Fibroblast of lung (primary cell): Measurements from ENCODE around the gene DICER1. TPM values are rescaled to one million over a fixed set of nuclear protein-coding genes. Genes with fewer than 3 reads are reported as not detected.

Source experiments
- DNase-seq, 2 donors: peaks; one replicate each; pipeline versions ENCODE4 v3.0.0 to v3.0.0-alpha.2; 2010; ENCODE audit warnings: low read depth in 2 of 2
- H2AFZ ChIP-seq: 2 replicates; pipeline ENCODE4 v1.5.1; 2012; ENCODE audit warnings: low read length, control low read depth, inconsistent platforms
- H3K27ac ChIP-seq: 2 replicates; pipeline ENCODE4 v1.5.1; 2011; ENCODE audit warnings: low read length, control low read depth; ENCODE audit not compliant: insufficient read depth
- H3K27me3 ChIP-seq: 2 replicates; pipeline ENCODE4 v1.5.1; 2011; ENCODE audit warnings: mild to moderate bottlenecking, low read length; ENCODE audit not compliant: control insufficient read depth, insufficient read depth
- H3K36me3 ChIP-seq: 2 replicates; pipeline ENCODE4 v1.5.1; 2011; ENCODE audit warnings: low read length; ENCODE audit not compliant: control insufficient read depth, insufficient read depth
- H3K4me1 ChIP-seq: 2 replicates; pipeline ENCODE4 v1.5.1; 2011; ENCODE audit warnings: low read length; ENCODE audit not compliant: control insufficient read depth, insufficient read depth; ENCODE audit errors: extremely low read depth
- H3K4me2 ChIP-seq: 2 replicates; pipeline ENCODE4 v1.5.1; 2011; ENCODE audit warnings: low read length, control low read depth; ENCODE audit not compliant: insufficient read depth; ENCODE audit errors: extremely low read depth
- H3K4me3 ChIP-seq, 4 experiments: fragments of 200-600 bp in 1 of 4; sonication (generic) in 1 of 4; replicated peaks in 1 of 4; 2 replicates each; pipeline ENCODE4 v1.5.1; 2011 to 2016; ENCODE audit warnings: low read length in 4 of 4, low read depth in 3 of 4, mild to moderate bottlenecking in 3 of 4, control low read depth in 2 of 4, inconsistent platforms in 1 of 4, mixed read lengths in 1 of 4; ENCODE audit not compliant: insufficient read depth in 1 of 4; ENCODE audit errors: control extremely low read depth in 1 of 4
- H3K79me2 ChIP-seq: 2 replicates; pipeline ENCODE4 v1.5.1; 2012; ENCODE audit warnings: mild to moderate bottlenecking, low read length, inconsistent platforms; ENCODE audit not compliant: control insufficient read depth, insufficient read depth
- H3K9ac ChIP-seq: 2 replicates; pipeline ENCODE4 v1.5.1; 2011; ENCODE audit warnings: mild to moderate bottlenecking, low read length, control low read depth; ENCODE audit not compliant: insufficient read depth
- H3K9me3 ChIP-seq: 2 replicates; pipeline ENCODE4 v1.5.1; 2012; ENCODE audit warnings: low read depth, low read length; ENCODE audit not compliant: control insufficient read depth, insufficient read depth
- H4K20me1 ChIP-seq: 2 replicates; pipeline ENCODE4 v1.5.1; 2011; ENCODE audit warnings: low read length; ENCODE audit not compliant: control insufficient read depth, insufficient read depth; ENCODE audit errors: extremely low read depth
- EZH2 ChIP-seq: IDR thresholded peaks from 2 replicates; pipeline ENCODE4 v1.5.1; 2012; ENCODE audit warnings: low read length, control low read depth, mild to moderate bottlenecking; ENCODE audit errors: missing control alignments
- polyA plus RNA-seq, 2 donors: library from polyadenylated mRNA; depleted of rRNA in 1 of 2; stranded (reverse) in 1 of 2; unstranded in 1 of 2; fragments of >200 nt; gene quantifications; 2 replicates each; pipeline ENCODE4 v1.2.1, GENCODE V29; 2011 to 2012; ENCODE audit warnings: missing spikeins in 1 of 2
- total RNA-seq: library from RNA; depleted of rRNA; stranded (reverse); fragments of >200 nt; gene quantifications from 2 replicates; pipeline ENCODE4 v1.2.1, GENCODE V29; 2014
- TF ChIP-seq, protein P1 (sequence below), 2 donors: IDR thresholded peaks in 1 of 2; conservative IDR thresholded peaks in 1 of 2; 1 replicate in 1 of 2; 2 replicates in 1 of 2; pipeline ENCODE4 v1.5.1; 2011 to 2012; ENCODE audit warnings: low read length in 2 of 2, control low read depth in 1 of 2, inconsistent platforms in 1 of 2, low read depth in 1 of 2, mild to moderate bottlenecking in 1 of 2

The DICER1 gene
- total and polyA plus RNA-seq, 2 donors (not counting 1 experiment from before 2014, with no cell fraction given), result 20.3 to 28.7 TPM

GRCh38 chr14:95064734-95065133 is 92.6 kb downstream of the DICER1 start:
- H4K20me1 ChIP-seq, result no peaks in the 10 kb centered on the region
- H3K9me3 ChIP-seq, result no peaks in the 10 kb centered on the region
- H3K79me2 ChIP-seq, result no peaks in the 10 kb centered on the region
- no peak overlapping the region for H3K4me2 ChIP-seq
- H3K36me3 ChIP-seq, result no peaks in the 10 kb centered on the region
- H3K4me1 ChIP-seq, result no peaks in the 10 kb centered on the region
- H3K27ac ChIP-seq, result no peak overlapping the region
- DNase-seq, result no peak
- H3K4me3 ChIP-seq, result no peak overlapping the region
- H3K27me3 ChIP-seq, result no peaks in the 10 kb centered on the region
- no peak overlapping the region for H2AFZ ChIP-seq
- H3K9ac ChIP-seq, result no peak overlapping the region
- TF ChIP-seq, protein P1, sequence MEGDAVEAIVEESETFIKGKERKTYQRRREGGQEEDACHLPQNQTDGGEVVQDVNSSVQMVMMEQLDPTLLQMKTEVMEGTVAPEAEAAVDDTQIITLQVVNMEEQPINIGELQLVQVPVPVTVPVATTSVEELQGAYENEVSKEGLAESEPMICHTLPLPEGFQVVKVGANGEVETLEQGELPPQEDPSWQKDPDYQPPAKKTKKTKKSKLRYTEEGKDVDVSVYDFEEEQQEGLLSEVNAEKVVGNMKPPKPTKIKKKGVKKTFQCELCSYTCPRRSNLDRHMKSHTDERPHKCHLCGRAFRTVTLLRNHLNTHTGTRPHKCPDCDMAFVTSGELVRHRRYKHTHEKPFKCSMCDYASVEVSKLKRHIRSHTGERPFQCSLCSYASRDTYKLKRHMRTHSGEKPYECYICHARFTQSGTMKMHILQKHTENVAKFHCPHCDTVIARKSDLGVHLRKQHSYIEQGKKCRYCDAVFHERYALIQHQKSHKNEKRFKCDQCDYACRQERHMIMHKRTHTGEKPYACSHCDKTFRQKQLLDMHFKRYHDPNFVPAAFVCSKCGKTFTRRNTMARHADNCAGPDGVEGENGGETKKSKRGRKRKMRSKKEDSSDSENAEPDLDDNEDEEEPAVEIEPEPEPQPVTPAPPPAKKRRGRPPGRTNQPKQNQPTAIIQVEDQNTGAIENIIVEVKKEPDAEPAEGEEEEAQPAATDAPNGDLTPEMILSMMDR (conservative IDR thresholded peaks at IDR 0.05 in 1 of 2, IDR thresholded peaks at IDR 0.05 in 1 of 2; ENCODE audit: low read depth in 1 of 2, low read length in 2 of 2), result no peak
- TF ChIP-seq EZH2, result no peak

DNA sequence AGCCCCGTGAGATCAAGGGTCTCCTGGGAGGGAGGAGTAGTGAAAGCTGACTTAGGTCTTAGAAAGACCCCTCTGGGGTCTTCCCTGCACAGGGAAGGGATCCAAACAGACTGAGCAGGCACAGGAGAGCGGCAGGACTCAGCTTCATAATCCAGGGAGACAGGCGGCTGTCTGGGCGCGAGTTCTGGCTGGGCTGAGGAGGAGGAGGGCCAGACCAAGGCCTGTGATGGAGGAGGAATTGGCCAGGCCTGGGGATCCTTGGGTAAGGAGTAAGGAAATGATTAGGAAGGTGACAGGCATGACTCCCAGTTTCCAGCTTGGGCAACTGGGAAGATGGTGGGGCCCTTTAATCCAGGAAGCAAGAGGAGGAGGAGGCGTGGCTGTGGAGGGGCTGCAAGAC is 93.1 kb downstream of the DICER1 start:
- Histone ChIP-seq H3K4me2 (no peak overlapping the region), H4K20me1 (no peaks in the 10 kb centered on the region), H3K9ac (no peak overlapping the region), H3K27ac (no peak overlapping the region), H3K4me1 (no peaks in the 10 kb centered on the region), H3K36me3 (no peaks in the 10 kb centered on the region), H3K4me3 (no peak overlapping the region), H3K27me3 (no peaks in the 10 kb centered on the region), H3K79me2 (no peaks in the 10 kb centered on the region), H2AFZ (no peak overlapping the region), H3K9me3 (no peaks in the 10 kb centered on the region)
- DNase-seq, result no peak
- TF ChIP-seq, protein P1 (conservative IDR thresholded peaks at IDR 0.05 in 1 of 2, IDR thresholded peaks at IDR 0.05 in 1 of 2; ENCODE audit: low read depth in 1 of 2, low read length in 2 of 2), result no peak
- TF ChIP-seq EZH2, result no peak

DNA sequence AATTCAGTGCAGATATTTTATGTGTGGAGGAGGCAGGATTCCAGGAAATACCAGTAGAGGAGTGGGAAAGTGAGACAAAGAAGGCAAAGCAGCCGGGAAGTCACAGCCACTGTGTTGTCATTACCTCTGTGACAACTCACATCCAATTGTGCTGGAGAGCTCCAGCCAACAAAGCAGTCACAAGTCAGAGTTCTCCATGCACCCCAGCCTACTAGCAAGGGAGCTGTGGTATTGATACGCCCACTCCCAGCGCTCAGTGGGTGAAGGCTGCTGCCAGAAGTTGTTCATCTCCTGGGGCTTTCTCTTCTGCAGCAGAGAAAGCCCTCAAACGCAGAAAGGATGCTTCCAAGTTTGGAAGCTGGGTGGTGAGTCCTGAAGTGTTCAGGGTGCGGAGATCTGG is 93.9 kb downstream of the DICER1 start:
- H3K9me3 ChIP-seq, result no peaks in the 10 kb centered on the region
- no peak overlapping the region for H3K27ac ChIP-seq
- H3K79me2 ChIP-seq, result no peaks in the 10 kb centered on the region
- H4K20me1 ChIP-seq, result no peaks in the 10 kb centered on the region
- no peak for DNase-seq
- no peak overlapping the region for H2AFZ ChIP-seq
- no peaks in the 10 kb centered on the region for H3K4me1 ChIP-seq
- H3K36me3 ChIP-seq, result no peaks in the 10 kb centered on the region
- no peak for TF ChIP-seq EZH2
- TF ChIP-seq, protein P1 (conservative IDR thresholded peaks at IDR 0.05 in 1 of 2, IDR thresholded peaks at IDR 0.05 in 1 of 2; ENCODE audit: low read depth in 1 of 2, low read length in 2 of 2), result no peak
- no peak overlapping the region for H3K9ac ChIP-seq
- H3K4me2 ChIP-seq, result no peak overlapping the region
- H3K27me3 ChIP-seq, result no peaks in the 10 kb centered on the region
- H3K4me3 ChIP-seq, result no peak overlapping the region
